ENCODE measurements around the gene DGKB.

Gene DGKB

GRCh38 chr7:14902589-14903067 is at the start of gene DGKB:
TSS of gene DGKB (minus strand) at chr7:14902751.
- DNase-seq (ENCODE audit: low spot score) = no peak

DNA sequence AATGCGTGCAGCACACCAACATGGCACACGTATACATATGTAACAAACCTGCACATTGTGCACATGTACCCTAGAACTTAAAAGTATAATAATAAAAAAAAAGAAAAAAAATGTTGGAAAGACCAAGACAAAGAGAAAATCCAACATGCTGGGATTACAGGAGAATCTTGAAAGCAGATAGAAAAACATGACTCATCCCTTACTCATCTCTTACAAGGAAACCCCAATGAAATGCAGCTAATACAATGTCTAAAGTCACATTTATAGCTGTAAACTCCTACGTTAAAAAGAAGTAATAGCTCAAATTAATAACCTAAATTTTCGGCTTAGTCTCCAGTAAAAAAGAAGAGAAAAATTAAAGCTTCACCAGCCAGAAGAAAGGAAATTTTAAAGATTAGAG is 47.5 kb upstream of the DGKB start:
- DNase-seq (ENCODE audit: low spot score) = no peak

DNA sequence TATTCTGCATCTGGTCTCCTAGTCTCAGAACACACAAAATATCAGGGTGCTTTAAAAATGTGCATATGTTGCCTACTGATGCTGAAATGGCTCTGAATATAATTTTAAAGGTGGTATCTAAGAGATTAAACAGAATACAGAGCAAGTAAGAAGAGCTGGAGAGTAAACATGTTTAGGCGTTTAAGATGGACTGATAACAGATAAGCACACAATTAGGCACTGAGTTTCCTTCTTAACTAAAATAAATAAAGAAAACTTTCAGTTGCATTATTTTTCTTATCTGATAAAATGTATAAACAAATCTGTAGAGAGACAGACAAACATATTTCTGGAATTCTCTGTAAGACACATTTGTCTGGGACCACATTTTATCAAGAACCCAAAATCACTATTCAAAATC is 35.6 kb upstream of the DGKB start:
- no peak for DNase-seq (ENCODE audit: low spot score)

GRCh38 chr7:14937581-14937980 is 35.0 kb upstream of the DGKB start:
- DNase-seq (ENCODE audit: low spot score) = no peak

GRCh38 chr7:14936554-14936953 is 34.0 kb upstream of the DGKB start:
- DNase-seq (ENCODE audit: low spot score) = no peak

- DNase-seq (ENCODE audit: low spot score) = no peak
These were observed 32.3 kb upstream of the DGKB start for GRCh38 chr7:14934839-14935238.

GRCh38 chr7:14931511-14932215 is 29.1 kb upstream of the DGKB start:
- DNase-seq (ENCODE audit: low spot score) = no peak

DNA sequence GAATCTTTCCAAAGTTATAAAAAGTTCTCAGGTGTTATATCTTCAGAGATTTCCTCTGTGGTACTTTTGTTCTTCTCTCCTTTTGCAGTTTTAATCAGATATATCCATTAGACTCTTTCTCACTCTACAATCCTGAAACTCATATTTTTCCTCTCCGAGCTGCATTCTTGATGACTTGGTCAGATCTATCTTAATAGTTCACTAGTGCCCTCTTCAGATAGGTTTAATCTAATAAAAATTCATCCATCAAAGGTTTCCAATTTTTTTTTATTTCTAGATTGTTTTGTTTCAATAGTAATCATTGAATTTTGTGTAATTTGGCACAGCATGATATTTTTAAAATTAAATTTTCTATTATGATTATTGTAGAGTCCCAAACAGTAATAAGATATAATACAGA is 21.8 kb upstream of the DGKB start:
- no peak for DNase-seq (ENCODE audit: low spot score)

GRCh38 chr7:14911077-14911476 is 8.5 kb upstream of the DGKB start:
- DNase-seq (ENCODE audit: low spot score) = no peak

- no peak for DNase-seq (ENCODE audit: low spot score)
These were observed 6.1 kb upstream of the DGKB start for GRCh38 chr7:14908697-14909096.

DNA sequence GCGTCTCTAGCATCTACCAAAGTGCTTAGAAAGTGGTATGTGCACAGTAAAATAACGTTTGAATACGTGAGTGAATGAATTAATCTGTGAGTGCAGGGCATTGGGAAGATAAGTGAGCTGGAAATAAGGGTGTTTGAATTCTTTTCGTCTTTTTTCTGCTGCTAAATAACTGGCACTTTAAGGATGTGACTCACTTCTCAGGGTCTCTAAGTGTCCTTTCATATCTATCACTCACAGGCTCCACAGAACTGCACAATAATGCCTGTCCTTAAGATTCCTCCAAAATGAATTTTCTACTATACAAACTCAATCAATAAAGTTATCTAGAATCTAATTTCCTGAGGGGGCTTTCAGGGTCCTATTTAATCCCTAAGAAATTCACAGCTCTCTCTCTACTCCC is 3.2 kb upstream of the DGKB start:
- DNase-seq (ENCODE audit: low spot score) = no peak

- DNase-seq (ENCODE audit: low spot score) = no peak
These were observed 2.5 kb downstream of the DGKB start for GRCh38 chr7:14900051-14900450.

DNA sequence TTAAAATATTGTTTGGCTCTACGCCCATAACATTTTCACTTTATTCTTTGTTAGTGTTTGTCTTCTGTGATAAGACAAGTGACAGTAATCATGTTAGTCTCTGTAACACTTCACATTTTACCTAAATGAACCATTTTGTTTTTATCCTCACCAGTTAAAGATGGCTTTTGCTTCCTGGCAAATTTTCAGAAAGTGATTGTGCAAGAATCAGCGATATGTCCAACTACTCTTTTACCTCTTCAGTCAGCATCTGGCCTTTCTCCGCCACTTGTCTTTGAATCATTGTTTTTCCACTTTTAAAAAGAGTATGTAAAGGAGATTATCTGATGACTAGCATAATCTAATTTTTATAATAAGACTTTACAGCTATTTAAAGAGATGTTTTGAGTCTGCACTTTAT is 3.5 kb downstream of the DGKB start:
- DNase-seq (ENCODE audit: low spot score) = no peak

DNA sequence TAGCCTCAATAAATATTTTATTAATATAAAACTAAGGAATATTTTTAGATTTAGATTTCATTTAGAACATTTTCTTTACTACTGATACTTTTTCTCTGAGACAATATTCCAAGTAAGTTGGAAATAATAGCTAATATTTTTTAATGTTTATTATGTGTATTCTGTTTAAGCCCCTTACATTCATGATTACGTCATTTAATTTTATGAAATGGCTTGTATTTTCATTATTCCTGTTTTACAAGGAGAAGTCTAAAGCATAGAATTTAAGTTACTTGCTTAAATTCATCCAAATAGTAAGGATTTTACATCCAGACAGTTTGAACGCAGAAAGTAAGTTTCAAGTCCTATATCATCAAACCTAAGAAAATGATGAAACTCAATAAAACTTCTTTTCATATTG is 6.1 kb downstream of the DGKB start:
- no peak for DNase-seq (ENCODE audit: low spot score)

- no peak for DNase-seq (ENCODE audit: low spot score)
These were observed 7.7 kb downstream of the DGKB start for GRCh38 chr7:14894826-14895225.

- no peak for DNase-seq (ENCODE audit: low spot score)
These were observed 9.6 kb downstream of the DGKB start for GRCh38 chr7:14892961-14893360.

DNA sequence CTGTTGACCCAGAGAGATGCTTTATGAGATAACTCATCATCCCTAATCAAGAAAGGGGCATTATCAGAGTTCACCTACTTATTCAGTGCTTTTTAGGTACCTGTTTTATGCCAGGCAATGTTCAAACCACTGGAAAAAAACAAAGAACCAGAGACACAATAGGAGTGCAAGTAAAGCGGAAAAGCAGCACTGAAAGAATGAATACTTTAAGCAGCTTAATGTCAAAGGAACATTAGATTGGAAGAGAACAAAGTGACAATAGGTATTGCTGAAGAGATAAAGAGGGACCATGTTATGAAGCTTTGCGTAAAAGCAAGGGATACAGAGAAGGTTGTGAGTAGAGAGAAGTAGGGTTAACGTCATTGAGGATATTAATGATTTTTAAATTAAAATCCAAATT is 11.3 kb downstream of the DGKB start:
- no peak for DNase-seq (ENCODE audit: low spot score)

DNA sequence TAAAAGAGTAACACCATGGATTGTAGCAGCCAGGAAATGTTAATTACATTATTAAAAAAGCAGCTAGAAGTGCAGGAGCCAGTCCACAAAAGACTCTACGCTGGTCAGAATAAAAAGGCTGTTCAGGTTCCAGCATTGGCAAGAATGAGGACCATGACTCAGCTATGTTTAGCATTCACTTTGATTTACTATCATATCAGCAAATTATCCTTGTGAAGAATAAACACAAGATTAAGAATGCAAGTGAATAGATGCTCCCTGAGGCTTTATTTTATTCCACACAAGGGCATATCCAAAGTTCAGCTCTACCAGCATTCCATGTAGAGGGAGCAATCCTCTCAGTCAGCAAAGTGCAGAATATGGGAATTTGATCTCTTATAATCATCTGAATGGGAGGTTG is 13.6 kb downstream of the DGKB start:
- DNase-seq (ENCODE audit: low spot score) = no peak

DNA sequence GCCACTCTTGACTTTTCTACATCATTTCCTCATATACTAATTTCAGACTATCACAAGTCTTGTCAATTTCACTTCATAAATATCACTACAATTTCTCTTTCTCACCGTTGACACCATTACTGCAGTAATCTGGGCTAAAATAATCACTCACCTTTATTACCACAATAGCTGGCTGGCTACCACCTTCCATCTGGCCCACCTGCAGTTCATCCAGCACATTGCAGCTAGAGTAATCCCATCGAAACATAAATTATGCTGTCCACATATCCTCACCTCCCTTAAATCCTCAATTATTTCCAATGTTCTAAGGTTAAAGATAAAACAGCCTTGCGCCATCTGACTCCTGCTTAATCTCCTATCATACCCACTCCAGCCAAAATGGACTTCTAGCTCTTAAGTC is 16.0 kb downstream of the DGKB start:
- no peak for DNase-seq (ENCODE audit: low spot score)

- no peak for DNase-seq (ENCODE audit: low spot score)
These were observed 26.5 kb downstream of the DGKB start for GRCh38 chr7:14875941-14876587.

DNA sequence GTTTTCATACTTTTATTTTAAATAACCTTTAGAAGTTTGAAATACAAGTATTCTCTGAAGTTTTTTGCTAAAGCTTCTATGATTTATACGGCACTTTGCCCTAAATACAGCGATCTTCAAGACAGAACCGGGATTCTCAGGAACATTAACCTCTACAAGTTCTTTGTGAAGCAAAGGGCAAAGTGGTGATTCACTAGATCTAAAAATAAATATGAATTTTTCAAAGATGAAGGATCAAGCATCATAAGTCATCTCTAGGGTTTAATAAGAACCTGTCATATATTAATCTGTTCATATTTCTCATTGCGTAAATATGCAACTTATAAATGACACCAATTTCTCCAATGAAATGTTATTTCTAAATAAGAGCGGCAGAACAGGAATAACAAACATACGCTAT is 30.7 kb downstream of the DGKB start:
- DNase-seq (ENCODE audit: low spot score) = no peak

DNA sequence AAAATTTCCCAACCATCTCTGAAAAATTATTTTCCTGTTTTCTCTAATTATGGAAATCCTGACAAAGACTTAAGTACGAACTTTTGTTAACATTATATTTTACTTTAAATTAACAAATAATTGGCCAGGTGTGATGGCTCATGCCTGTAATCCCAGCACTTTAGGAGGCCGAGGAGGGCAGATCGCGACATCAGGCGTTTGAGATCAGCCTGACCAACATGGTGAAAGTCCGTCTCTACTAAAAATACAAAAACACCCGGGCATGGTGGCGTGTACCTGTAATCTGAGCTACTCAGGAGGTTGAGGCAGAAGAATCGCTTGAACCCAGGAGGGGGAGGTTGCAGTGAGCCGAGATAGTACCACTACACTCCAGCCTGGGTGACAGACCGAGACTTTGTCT is 32.2 kb downstream of the DGKB start:
- DNase-seq (ENCODE audit: low spot score) = no peak

DNA sequence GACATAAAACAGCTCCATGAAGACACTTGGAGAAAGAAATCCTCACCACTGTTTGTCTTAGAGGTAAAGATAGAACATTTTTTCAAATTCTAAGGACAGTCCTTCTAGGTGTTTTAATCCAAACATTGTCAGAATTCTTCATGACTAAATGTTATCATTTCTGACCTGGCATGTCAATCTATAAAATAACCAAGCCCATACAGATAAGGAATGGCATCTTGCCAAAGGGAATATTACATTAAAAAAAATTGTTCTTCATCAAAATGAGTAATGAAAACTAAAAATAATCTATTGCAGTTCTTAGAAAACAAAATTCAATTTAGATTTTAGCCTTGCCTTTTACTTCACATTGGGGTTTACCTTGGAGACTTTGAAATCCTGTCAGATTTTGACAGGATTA is 33.6 kb downstream of the DGKB start:
- DNase-seq (ENCODE audit: low spot score) = no peak

- no peak for DNase-seq (ENCODE audit: low spot score)
These were observed 41.1 kb downstream of the DGKB start for GRCh38 chr7:14861456-14861855.
